GM19025 (cell line): ENCODE data around the gene LDAH.
"Not testable (repeated sequence)": the region's sequence is repeated elsewhere in the genome, so short reads cannot be mapped to it uniquely, and the experiment has no call there.

Experiments
- ATAC-seq: cut with Tn5 transposase; IDR thresholded peaks from one replicate; pipeline ENCODE4 v1.9.1; 2021; ENCODE audit warnings: mild to moderate bottlenecking, low read depth, moderate library complexity; ENCODE audit not compliant: unreplicated experiment

The LDAH gene

DNA sequence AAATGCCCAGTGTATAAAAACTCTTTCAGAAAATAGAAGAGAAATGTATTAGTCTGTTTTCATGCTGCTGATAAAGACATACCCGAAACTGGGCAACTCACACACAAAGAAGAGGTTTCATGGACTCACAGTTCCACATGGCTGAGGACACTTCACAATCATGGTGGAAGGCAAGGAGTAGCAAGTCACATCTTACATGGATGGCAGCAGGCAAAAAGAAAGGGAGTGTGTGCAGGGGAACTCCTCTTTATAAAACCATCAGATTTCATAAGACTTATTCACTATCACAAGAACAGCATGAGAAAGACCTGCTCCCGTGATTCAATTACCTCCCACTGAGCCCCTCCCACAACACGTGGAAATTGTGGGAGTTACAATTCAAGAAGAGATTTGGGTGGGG lies 29.0 kb downstream of the LDAH start:
- not testable (repeated sequence) for ATAC-seq

DNA sequence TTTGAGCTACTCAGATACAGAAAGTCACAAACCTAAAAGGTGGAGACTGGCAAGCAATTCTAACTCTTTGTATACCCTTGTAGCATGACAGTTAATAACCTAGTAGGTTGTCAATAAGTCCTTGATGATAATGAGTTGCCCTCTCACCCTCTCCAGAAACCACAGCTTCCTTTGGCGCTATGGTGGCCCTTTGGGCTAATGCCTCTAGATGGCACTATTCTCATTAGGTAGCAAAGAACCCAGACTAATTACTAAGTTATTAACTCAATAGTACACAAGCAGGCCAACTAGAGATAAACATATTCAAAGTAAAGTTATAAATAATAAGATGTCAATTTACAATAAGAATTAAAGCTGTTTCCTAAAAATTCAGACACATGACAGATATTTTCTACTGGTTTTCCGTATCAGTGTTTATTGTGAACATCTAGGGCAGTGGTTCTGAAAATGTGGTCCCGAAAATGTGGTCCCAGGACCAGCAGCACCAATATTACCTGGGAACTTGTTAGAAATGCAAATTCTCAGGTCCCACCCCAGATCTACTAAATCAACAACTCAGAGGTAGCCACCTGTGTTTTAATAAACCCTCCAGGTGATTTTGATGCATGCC lies 41.1 kb downstream of the LDAH start:
- ATAC-seq, result peak; percentile 55

DNA sequence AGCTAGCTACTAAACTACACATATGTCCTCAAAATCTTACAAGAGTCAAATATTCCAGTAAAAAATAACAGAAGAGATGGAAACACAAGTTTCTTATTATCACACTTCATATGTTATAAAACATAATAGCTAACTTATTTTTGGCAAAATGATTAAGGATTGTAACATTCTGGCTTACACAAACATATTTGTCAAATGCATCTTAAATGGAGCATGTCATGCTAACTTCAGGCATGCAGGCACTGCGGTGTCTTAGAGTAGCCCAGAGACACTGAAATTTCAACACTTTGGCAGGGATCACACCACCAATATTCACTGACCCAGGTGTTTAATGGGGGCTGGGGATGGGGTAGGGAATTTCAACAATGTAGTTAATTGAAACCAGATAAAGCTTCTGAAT lies 51.6 kb downstream of the LDAH start:
- ATAC-seq, result no peak

DNA sequence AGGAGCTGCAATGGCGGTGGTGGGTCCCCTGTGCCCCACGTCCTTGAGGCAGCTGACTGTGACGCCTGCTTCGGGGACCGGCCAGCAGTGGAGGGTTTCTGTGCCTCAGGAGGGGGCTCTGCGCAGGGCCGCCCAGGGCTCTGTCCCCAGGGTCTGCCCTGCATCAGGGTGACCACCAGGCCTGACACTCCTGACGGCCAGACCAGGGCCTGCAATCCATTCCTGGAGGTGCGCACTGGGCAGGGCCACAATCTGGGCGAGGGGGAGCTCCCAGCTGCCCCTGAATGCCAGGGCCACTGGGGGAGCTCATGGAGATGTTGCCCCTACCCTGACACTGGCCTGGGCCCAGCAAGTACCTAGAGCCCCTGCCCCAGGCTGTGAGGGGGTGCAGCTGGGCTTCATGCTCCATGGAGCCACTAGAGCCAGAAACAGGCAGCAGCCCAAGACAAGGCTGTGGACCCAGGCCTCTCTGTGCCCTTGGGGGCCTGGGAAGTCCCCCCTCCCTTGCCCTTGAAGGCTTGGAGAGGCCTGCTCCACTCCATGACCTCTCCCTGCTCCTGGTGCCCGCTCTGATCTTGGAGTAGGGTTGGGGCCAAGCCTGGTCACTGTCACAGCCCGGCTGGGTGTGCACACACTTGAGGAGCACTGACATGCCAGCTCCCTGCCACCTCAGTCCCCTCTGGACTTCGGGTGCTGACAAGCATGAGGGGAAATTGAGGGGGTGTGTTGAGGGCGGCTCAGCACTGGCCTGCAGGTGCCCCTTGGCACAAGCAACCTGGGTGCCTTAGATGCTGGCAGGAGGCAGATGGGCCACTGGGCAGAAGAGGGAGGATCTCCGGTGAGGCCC lies 55.9 kb downstream of the LDAH start:
- ATAC-seq, result no peak

DNA sequence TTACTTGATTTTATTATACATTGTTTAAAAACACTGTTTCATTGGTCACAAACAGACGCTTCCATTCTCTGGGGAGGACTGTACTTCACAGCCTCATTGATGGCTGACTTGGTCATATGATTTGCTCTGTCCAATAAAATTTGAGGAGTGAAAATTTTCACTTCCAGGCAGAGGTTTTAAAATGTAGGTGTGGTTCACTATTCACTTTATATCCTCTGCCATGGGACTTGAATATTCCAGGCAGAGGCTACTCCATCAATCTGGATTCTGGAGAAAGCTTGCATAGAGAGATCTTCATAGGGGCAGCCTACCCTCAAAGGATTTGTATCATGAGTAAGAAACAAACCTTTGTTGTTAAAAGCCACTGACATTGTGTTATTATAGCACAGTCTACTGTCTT lies 56.7 kb downstream of the LDAH start:
- no peak for ATAC-seq

DNA sequence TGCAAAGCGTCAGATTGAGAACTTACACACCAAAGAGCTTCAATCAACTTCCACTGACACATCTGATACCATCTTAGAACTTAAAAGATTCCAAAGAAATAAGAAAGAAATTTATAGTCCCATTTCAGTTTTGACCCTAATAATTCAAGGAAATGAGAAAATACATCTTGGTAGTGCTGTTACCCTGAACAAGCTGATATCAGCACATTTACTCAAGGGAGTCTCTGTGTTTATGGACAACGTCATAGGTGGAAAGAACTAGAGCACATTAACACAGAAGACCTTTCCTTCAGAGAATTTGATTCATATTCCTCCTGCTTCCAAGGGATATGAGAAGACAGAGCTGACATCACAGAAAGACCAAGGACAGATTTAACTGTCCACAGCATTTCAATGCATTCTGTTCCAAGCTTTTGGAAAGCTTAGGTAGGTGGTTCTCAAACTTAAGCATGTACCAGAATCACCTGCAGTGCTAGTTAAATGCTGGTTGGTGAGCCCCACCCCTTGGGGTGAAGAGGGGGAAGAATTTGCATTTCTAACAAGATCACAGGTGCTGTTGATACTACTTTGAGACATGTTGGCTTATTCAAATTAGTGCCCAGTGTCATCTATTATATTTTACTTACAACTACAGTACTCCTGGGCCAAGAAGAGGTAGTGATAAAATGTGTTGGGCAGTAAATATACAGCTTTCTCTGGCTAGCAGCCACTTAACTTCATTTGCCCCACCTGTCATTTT lies 59.8 kb downstream of the LDAH start:
- ATAC-seq, result no peak

DNA sequence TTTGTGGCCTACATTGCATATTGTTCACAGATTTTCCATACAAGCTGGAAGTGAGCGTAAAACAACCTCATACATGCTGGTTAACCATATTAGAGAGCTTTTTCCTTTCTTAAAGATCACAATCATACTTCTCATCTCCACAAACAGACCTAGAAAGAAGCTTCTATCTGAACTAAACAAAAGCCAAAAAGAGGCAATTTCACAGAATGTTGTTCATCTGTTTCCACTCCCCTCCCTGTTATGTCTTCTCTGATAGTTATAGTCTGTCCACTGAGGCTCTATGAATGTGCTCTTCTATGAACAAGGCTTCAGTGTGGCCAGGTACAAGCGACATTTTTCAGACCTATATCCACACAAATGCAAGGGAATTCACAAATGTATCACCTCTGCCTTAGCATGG lies 63.4 kb downstream of the LDAH start:
- ATAC-seq, result no peak

DNA sequence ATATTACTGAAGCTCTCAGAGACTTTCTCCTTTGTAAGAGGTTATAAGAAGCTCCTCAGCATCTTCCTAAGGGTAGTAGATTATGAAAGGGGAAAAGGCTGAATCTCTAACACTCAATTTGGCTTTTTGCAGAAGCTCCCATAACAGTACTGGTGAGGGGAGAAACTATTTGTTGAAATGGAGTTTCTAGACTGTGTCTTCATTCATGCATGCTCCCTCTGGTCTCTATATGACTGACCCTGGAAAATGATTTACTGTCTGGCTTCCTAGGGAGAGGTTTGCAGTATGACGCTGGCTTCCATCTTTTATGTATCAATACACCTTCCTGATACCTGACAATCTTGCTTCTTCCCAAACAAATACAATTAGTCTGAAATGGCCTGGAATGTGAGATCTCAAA lies 63.9 kb downstream of the LDAH start:
- ATAC-seq, result peak; percentile 73

DNA sequence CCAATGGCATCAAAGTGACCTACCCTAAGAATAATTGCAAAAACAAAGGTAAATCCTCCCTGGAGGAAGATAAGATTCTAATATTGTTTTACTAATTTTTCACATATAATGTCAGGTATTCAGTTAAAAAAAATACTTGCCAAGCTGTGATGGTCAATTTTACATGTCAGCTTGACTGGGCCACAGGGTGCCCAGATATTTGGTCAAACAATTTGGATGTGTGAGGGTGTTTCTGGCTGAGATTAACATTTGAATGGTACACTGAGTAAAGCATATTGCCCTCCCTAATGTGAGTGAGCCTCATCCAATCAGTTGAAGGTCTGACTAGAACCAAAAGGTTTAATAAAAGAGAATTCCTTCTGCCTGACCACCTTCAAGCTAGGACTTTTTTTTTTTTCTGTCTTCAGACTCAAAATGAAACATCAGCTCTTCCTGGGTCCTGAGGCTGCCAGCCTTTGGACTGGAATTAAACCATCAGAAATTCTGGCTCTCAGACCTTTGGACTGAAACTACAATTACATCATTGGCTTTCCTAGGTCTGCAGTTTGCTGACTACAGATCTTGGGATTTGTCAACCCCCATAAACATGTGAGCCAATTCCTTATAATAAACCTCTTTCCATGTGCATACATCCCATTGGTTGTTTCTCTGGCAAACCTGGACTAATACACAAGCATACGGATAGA lies 65.4 kb downstream of the LDAH start:
- ATAC-seq, result no peak

DNA sequence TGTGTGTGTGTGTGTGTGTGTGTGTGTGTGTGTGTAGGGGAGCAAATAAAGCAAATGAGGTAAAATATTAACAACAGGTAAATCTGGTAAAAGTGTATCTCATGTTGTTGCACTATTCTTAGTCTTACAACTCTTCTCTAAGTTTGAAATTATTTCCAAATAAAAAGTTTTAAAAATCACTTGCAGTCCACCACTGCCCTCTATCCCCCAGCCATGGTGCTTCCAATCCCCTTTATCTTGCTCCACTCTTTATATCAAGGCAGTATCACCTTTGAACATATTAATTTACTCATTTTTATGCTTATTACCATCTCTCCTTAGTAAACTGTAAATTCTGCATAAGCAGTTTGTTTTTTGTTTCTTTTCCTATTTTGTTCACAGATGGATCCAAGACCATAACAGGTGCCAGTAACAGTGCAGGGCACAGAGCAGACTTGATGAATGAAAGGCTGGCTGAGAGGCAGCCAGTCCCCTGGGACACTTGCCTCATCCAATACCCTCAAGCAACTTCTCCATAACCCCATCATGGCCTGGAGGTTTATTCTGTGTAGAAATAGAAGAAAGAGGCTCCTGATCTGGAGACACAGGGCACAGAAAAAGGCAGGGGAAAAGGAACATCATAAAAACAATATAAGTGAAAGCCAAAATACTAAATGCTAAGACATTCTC lies 67.6 kb downstream of the LDAH start:
- ATAC-seq, result no peak

DNA sequence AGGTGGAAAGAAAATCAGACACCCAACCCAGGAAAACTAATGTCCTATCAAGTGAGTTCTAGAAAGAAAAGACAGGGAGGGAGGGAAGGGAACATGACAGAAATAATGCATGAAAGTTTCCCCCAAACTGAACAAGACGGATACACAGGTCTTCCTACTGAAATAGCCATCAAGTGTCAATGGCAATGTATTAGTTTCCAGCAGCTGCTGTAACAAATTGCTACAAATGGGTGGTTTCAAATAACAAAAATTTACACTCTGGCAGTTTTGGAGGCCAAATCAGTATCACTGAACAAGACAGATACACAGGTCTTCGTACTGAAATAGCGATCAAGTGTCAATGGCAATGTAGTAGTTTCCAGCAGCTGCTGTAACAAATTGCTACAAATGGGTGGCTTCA lies 70.6 kb downstream of the LDAH start:
- ATAC-seq, result no peak

DNA sequence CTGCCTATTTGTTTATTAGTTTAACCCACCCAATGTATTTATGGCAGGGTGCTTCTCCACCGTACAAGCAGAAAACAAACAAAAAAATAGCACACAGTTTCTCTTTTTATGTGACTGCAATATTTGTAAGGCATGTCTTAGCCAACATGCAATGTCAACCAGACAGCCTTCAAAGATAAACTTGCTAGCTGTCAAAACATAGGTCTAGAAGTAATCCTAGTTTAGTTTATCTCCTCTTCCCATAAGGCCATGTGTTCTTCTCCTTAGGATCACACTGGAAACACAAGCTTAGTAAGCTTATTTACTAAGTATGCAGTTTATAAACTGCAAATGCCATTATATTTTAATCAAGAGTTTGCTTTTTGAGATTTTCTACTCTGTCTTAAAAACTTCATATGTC lies 75.6 kb downstream of the LDAH start:
- no peak for ATAC-seq

DNA sequence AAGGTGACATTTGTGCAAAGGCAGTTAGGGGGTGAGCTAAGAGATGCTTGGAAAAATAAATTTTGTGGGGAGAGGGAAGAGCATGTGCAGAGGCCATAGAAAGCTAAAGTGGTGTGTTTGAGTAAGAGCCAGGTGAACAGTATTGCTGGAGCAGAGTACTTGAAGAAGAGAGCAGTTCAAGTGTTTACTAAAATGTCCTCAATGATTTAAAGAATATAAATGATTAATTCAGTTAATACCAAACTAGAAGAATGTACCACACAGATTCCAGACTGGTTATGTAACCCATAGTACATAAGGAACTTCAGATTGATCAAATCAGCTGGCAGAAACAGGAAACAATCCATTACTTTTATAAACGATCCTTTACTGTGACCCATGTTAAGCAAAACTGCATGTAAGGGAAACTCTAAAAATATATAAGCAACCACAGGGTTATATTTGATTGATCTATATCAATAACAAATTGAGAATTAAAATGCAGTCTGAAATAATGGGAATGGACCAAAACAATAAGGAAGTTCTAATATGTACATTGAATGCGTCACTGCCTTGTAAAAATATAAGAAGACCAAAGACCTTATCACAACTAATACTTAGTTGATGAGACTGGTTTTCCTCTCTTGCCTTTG lies 76.9 kb downstream of the LDAH start:
- ATAC-seq, result no peak

DNA sequence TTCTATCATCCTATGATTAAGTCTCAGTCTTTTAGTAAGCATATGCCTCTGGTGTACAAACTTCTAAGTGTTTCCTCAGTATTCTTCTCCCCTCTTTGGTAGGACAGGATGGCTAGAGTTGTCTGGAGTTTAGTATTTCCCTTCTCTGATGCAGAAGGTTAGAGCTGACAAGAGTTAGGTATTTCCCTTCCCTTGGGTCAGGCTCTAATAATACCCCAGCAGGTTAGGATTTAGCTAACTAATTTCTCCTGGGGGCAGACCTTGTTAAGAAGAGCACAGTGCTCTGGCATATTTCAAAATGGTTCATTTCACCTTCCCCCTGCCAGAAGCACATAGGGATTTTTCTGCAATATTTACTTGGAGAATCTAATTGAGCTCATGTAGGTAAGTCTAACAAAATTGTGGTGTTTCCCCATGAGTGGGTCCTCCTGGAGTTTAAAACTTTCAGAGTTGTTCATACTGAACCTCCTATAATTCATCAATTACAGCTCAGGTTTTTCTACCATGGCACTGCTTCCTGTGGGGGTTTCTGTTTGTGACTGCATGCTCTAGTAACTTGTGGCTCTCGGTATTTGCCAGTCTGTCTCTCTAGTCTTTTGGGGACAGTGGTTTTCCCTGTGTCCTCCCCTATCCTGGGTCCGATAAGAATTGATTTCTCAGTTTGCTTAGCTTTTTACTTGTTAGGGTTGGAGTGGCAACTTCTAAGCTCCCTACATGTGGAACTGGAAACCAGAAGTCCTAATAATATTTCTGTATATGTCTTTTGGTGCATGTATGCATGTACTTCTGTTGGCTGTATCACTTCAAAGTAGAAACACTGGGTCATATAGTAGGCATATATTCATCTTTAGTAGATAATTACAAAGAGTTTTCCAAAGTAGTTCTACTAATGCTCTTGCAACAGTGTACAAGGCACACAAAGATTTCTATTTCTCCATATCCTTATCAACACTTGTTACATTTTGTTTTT lies 78.2 kb downstream of the LDAH start:
- ATAC-seq, result peak; percentile 90

DNA sequence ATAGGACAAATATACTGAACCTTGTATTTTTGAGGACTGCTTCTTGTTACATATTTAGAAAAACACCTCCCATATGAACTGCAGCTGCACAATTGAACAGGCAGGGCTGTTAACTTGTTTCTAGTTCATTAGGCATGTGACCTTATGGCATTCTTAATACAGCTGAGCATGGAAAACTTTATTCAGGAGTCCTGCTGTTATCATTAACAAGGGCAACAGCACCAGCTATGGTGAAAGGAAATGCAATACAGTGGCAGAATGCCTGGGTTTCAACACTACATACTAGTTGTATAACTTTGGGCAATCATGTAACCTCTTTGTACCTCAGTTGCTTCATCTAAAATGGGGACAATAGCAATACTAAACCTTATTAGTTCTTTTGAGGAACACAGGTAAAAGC lies 84.1 kb downstream of the LDAH start:
- no peak for ATAC-seq

DNA sequence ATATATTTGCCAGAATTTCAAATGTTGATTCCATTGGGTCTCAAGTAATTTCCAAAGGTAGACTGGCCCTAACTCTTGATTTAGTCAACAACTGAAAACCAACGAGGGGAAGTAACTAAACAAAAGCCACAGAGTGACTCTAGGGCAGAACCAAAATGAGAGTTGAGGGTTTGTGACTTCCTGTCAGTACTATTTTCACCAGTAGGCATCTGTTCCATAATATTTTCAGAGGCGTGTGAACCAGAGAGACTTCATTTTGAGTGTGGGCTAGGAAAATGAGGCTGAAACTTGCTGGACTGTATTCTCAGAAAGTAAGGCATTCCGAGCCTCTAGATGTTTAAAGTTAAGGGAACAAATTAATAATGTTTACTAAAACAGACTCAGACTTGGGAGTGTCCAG lies 85.4 kb downstream of the LDAH start:
- ATAC-seq, result peak; percentile 84

DNA sequence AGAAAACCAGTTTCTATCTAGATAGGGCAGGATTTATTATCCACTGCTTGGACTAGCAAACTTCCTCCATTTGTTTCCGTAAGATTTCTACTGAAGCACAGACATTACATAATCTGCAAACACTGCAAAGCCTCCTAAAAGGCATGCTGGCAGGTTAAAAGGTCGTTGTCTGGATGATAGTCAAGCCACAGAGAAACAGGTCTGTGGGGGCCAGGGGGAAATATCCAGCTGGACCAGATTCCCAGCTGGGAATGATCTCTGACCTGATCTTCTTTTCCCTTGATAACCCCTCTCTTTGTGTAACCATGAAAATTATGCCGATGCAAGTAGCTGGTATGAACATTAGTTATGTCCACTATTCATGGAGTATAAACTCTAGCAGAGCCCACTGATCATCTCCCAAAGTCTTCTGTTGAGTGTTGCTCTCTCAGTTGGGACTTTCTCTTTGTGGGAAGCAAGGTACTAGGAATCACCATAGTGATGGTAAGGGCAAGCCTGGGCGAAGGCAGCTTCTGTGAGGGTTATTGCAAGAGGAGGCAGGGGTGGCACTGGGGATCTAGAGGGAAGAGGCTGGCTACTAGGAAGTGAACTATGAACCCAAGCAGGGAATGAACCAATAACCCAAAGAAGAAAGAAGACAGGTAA lies 94.7 kb downstream of the LDAH start:
- no peak for ATAC-seq

DNA sequence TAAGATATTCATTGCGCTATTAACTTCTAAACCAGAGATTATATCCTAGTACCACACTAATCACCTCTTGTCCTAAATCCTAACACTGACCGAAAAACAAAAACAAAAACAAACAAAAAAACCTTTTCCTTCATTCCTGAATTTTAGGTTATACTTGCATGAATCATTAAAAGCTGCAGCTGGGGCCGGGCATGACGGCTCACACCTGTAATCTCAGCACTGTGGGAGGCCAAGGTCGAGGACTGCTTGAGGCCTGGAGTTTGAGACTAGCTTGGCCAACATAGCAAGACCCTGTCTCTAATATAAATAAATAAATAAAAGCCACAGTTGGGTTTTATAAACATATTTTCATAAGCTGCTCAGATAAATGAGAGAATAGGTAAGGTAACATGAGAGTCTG lies 96.0 kb downstream of the LDAH start:
- no peak for ATAC-seq
